Inferior parietal cortex (tissue), 1 donor: ENCODE measurements around the gene CATSPER3.

ENCODE experiments used
- DNase-seq: peaks from one replicate; pipeline ENCODE4 v3.0.0-alpha.2; 2016; ENCODE audit errors: extremely low spot score

Gene CATSPER3

GRCh38 chr5:135010502-135011354 is 43.0 kb downstream of the CATSPER3 start:
- DNase-seq: no peak

GRCh38 chr5:135011355-135012032 is 43.8 kb downstream of the CATSPER3 start:
- DNase-seq: no peak

- no peak for DNase-seq
These were observed 44.4 kb downstream of the CATSPER3 start for GRCh38 chr5:135012033-135012588.

GRCh38 chr5:135012951-135013391 is 45.3 kb downstream of the CATSPER3 start:
- DNase-seq: no peak

GRCh38 chr5:135013445-135013844 is 45.7 kb downstream of the CATSPER3 start:
- DNase-seq: no peak

- no peak for DNase-seq
These were observed 46.4 kb downstream of the CATSPER3 start for GRCh38 chr5:135013947-135014570.

- no peak for DNase-seq
These were observed 48.2 kb downstream of the CATSPER3 start for GRCh38 chr5:135015942-135016341.

GRCh38 chr5:135016861-135017290 is 49.2 kb downstream of the CATSPER3 start:
- no peak for DNase-seq

- no peak for DNase-seq
These were observed 50.8 kb downstream of the CATSPER3 start for GRCh38 chr5:135018457-135018856.

GRCh38 chr5:135019314-135019713 is 51.6 kb downstream of the CATSPER3 start:
- DNase-seq: no peak

- no peak for DNase-seq
These were observed 52.6 kb downstream of the CATSPER3 start for GRCh38 chr5:135020111-135020895.

GRCh38 chr5:135024956-135025729 is 57.4 kb downstream of the CATSPER3 start:
- DNase-seq: no peak

- no peak for DNase-seq
These were observed 58.3 kb downstream of the CATSPER3 start for GRCh38 chr5:135025730-135026644.

GRCh38 chr5:135026645-135027265 is 59.0 kb downstream of the CATSPER3 start:
- no peak for DNase-seq

- no peak for DNase-seq
These were observed 59.6 kb downstream of the CATSPER3 start for GRCh38 chr5:135027266-135027696.

GRCh38 chr5:135027697-135028615 is 60.2 kb downstream of the CATSPER3 start:
- no peak for DNase-seq

GRCh38 chr5:135028791-135029476 is 61.2 kb downstream of the CATSPER3 start:
- DNase-seq: no peak
